PC-3 (cell line): ENCODE results near the gene SYT1.

Source experiments
- EZH2 ChIP-seq: fragments of 300-600 bp; sonication (generic); IDR thresholded peaks from one replicate; pipeline ENCODE4 v1.6.1; 2017; ENCODE audit warnings: antibody characterized with exemption, mild to moderate bottlenecking, low read length; ENCODE audit not compliant: unreplicated experiment
- EZH2phosphoT487 ChIP-seq: fragments of 300-600 bp; sonication (generic); IDR thresholded peaks from 2 replicates; pipeline ENCODE4 v1.6.1; 2018; ENCODE audit warnings: mild to moderate bottlenecking, antibody characterized with exemption, low read length, borderline replicate concordance
- TF ChIP-seq, protein P1 (sequence below): fragments of 300-600 bp; sonication (generic); conservative IDR thresholded peaks from 2 replicates; pipeline ENCODE4 v1.5.1; 2017; ENCODE audit warnings: antibody characterized with exemption, low read depth, mild to moderate bottlenecking, low read length

DNA sequence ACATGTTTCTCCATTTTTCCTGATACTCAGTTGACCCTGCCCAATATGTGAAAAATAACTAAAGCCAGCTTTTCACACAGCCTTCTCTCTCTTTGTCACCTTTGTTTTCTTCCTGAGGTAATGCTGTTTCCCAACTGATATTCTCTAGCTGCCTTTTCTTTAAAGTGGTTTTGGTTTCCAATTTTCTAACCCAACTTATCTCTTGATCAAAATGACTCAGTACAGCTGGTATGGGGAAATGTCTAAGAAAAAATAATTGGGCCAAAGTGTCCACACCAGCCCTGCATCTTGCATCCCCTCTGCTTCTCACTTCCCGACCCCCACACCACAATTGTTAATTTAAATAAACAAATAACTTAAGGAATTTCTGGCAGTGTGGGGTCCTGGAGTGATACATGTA is 193.8 kb downstream of the SYT1 start:
- TF ChIP-seq, protein P1, sequence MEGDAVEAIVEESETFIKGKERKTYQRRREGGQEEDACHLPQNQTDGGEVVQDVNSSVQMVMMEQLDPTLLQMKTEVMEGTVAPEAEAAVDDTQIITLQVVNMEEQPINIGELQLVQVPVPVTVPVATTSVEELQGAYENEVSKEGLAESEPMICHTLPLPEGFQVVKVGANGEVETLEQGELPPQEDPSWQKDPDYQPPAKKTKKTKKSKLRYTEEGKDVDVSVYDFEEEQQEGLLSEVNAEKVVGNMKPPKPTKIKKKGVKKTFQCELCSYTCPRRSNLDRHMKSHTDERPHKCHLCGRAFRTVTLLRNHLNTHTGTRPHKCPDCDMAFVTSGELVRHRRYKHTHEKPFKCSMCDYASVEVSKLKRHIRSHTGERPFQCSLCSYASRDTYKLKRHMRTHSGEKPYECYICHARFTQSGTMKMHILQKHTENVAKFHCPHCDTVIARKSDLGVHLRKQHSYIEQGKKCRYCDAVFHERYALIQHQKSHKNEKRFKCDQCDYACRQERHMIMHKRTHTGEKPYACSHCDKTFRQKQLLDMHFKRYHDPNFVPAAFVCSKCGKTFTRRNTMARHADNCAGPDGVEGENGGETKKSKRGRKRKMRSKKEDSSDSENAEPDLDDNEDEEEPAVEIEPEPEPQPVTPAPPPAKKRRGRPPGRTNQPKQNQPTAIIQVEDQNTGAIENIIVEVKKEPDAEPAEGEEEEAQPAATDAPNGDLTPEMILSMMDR, result no peak
- TF ChIP-seq EZH2 (no peak), EZH2phosphoT487 (no peak)
